Measurements from ENCODE around the gene CSNK1D.
A peak's percentile ranks its signal among the peaks of the same experiment; 100 is the strongest.

- TF ChIP-seq SIN3A (IDR thresholded peaks at IDR 0.05; ENCODE audit: borderline replicate concordance, insufficient read depth, low read length) (no peak), TAF1 (IDR thresholded peaks at IDR 0.05; ENCODE audit: borderline replicate concordance, insufficient read depth, low read length) (no peak), POLR2AphosphoS5 (IDR thresholded peaks at IDR 0.05; ENCODE audit: low read depth, low read length) (peak; percentile 60), REST (IDR thresholded peaks at IDR 0.05; ENCODE audit: insufficient read depth in 1 of 2, low read depth in 2 of 2, low read length in 2 of 2) (no peak), FOXP2 (optimal IDR thresholded peaks at IDR 0.05; ENCODE audit: borderline replicate concordance, extremely low read depth, extremely low read length, insufficient read depth) (no peak)
Observed at GRCh38 chr17:82242977-82243647, 30.4 kb downstream of the CSNK1D start.

Measured in PFSK-1 (cell line).